ENCODE measurements around the gene NPLOC4. TPM values are rescaled to one million over a fixed set of nuclear protein-coding genes. Genes with fewer than 3 reads are reported as not detected.

NPLOC4 gene
- total RNA-seq, 4 donors from 2014 or later, result 176 to 290 (median 263) TPM

- Histone ChIP-seq H3K4me1 (no peaks in the 10 kb centered on the region), H3K9me3 (no peaks in the 10 kb centered on the region), H3K27ac (no peak overlapping the region), H3K4me3 (no peak overlapping the region), H3K36me3 (peaks cover 0 to 91% of the 10 kb centered on the region in 2 donors), H3K27me3 (no peaks in the 10 kb centered on the region)
- in situ Hi-C loops (cut with MboI; ENCODE audit: low sequenced_read_pairs in 4 of 4), result loop anchor here in 1 of 4 donors (25.0 kb wide), 1 partner anchor 345 kb away; no protein-coding TSS in a partner anchor
- intact Hi-C loops (cut with DNase I; ENCODE audit: low total_unique reads), result no loop called here
- ATAC-seq, result no peak
- TF ChIP-seq, protein P1, sequence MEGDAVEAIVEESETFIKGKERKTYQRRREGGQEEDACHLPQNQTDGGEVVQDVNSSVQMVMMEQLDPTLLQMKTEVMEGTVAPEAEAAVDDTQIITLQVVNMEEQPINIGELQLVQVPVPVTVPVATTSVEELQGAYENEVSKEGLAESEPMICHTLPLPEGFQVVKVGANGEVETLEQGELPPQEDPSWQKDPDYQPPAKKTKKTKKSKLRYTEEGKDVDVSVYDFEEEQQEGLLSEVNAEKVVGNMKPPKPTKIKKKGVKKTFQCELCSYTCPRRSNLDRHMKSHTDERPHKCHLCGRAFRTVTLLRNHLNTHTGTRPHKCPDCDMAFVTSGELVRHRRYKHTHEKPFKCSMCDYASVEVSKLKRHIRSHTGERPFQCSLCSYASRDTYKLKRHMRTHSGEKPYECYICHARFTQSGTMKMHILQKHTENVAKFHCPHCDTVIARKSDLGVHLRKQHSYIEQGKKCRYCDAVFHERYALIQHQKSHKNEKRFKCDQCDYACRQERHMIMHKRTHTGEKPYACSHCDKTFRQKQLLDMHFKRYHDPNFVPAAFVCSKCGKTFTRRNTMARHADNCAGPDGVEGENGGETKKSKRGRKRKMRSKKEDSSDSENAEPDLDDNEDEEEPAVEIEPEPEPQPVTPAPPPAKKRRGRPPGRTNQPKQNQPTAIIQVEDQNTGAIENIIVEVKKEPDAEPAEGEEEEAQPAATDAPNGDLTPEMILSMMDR (IDR thresholded peaks at IDR 0.05 in 4 of 5, conservative IDR thresholded peaks at IDR 0.05 in 1 of 5), result no peak
- no peak for TF ChIP-seq POLR2A (IDR thresholded peaks at IDR 0.05)
- DNase-seq, result no peak
Observed at GRCh38 chr17:81607431-81607830, 29.5 kb downstream of the NPLOC4 start.

DNA sequence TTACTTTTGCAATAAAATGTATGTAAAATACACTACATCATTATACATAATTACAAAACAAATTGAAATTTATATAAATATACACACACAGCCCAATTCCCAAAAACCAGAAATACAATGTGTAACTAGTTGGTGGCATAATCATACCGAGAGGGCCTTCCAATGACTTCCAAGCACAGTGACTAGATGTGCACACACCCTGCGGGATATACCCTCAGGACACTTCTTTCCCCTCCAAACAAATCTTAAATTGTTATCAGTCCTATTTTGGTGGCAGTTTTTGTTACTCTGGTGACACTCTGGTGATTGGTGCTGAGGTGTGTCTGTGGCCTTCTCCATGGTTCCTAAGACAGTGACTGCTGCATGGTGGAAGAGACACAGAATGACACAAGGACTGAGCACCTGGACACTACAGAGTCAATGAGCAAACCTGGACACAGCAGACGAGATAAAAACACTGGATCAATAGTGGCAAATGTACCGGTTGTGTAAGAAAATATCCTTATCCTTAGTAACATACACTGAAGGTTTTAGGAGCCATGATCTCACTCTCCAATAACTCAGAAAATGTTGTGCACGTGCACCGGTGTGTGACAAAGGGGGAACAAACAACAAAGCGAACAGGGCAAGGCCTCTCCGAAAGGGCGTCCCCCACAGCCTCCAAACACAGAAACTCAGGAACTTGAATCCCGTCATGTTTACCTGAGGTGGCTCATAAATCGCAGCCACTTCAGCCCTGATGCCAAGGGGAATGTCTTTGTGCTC lies 32.9 kb downstream of the NPLOC4 start:
- Histone ChIP-seq H3K27me3 (no peaks in the 10 kb centered on the region), H3K27ac (no peak overlapping the region), H3K4me1 (no peaks in the 10 kb centered on the region), H3K36me3 (peaks cover 0 to 95% of the 10 kb centered on the region in 2 donors), H3K4me3 (no peak overlapping the region), H3K9me3 (no peaks in the 10 kb centered on the region)
- intact Hi-C loops (cut with DNase I; ENCODE audit: low total_unique reads), result loop anchor here (5.0 kb wide), 2 partner anchors 47 to 352 kb away; no protein-coding TSS in a partner anchor
- no peak for ATAC-seq
- in situ Hi-C loops (cut with MboI; ENCODE audit: low sequenced_read_pairs in 4 of 4), result loop anchor here in 1 of 4 donors (25.0 kb wide), 1 partner anchor 342 kb away; no protein-coding TSS in a partner anchor
- TF ChIP-seq, protein P1 (IDR thresholded peaks at IDR 0.05 in 4 of 5, conservative IDR thresholded peaks at IDR 0.05 in 1 of 5), result no peak
- no peak for TF ChIP-seq POLR2A (IDR thresholded peaks at IDR 0.05)
- DNase-seq, result no peak

GRCh38 chr17:81601525-81602120 lies 35.3 kb downstream of the NPLOC4 start:
- Histone ChIP-seq H3K9me3 (no peaks in the 10 kb centered on the region), H3K4me1 (no peaks in the 10 kb centered on the region), H3K27ac (no peak overlapping the region), H3K36me3 (peaks cover 3 to 90% of the 10 kb centered on the region in 2 donors), H3K4me3 (no peak overlapping the region), H3K27me3 (no peaks in the 10 kb centered on the region)
- in situ Hi-C loops (cut with MboI; ENCODE audit: low sequenced_read_pairs in 4 of 4) (loop anchor here in 1 of 4 donors (25.0 kb wide), 1 partner anchor 339 kb away; no protein-coding TSS in a partner anchor), intact Hi-C loops (cut with DNase I; ENCODE audit: low total_unique reads) (loop anchor here (5.0 kb wide), 2 partner anchors 44 to 349 kb away; no protein-coding TSS in a partner anchor)
- TF ChIP-seq, protein P1 (IDR thresholded peaks at IDR 0.05 in 4 of 5, conservative IDR thresholded peaks at IDR 0.05 in 1 of 5), result peak; percentile 34 to 81 (median 66)
- TF ChIP-seq POLR2A (IDR thresholded peaks at IDR 0.05), result no peak
- peak; percentile 61 to 85 for ATAC-seq
- no peak for DNase-seq

DNA sequence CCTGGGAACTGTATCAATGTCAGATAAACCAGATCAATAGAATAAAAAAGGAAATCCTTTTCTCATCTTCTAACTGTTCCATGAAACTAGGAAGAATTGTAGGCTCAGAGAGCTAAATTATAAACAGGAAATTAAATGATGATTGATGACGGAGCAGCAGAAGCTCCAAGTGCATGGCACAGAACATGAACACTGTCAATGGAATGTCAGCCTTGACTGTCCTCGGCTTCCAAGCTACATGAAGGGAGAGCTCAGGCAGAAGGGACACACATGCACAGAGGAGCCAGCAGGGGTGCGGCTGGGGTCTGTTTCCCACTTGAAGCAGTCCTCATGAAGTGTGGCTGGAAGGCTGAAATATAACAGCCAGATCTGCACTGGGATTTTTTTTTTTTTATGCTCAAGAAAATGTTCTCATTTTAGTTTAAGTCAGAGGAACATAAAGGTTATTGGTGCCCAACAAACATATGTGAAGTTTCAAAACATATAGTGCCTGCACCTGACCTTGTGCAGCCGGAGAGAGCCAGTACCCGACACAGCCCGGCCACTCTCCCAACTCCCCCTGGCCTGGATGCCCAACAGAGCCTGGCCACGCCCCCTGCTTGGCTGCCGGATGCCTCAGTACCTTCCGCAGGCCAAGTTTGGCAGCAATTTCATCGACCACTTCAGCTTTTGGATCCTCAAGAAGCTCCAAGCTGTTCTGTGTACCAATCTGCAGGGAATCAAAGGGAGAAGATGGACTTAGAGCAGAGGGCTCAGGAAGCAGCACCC lies 37.0 kb downstream of the NPLOC4 start:
- Histone ChIP-seq H3K27me3 (no peaks in the 10 kb centered on the region), H3K4me3 (no peak overlapping the region), H3K9me3 (no peaks in the 10 kb centered on the region), H3K36me3 (peaks cover 3 to 89% of the 10 kb centered on the region in 2 donors), H3K4me1 (no peaks in the 10 kb centered on the region), H3K27ac (no peak overlapping the region)
- no peak for DNase-seq
- in situ Hi-C loops (cut with MboI; ENCODE audit: low sequenced_read_pairs in 4 of 4), result loop anchor here in 1 of 4 donors (25.0 kb wide), 1 partner anchor 338 kb away; no protein-coding TSS in a partner anchor
- ATAC-seq, result no peak
- intact Hi-C loops (cut with DNase I; ENCODE audit: low total_unique reads), result loop anchor here (5.0 kb wide), 2 partner anchors 43 to 348 kb away; no protein-coding TSS in a partner anchor
- TF ChIP-seq, protein P1 (IDR thresholded peaks at IDR 0.05 in 4 of 5, conservative IDR thresholded peaks at IDR 0.05 in 1 of 5), result no peak
- TF ChIP-seq POLR2A (IDR thresholded peaks at IDR 0.05), result no peak

Measured in gastrocnemius medialis (tissue), 4 donors.